Measurements from ENCODE around the gene MED27. TPM values are rescaled to one million over a fixed set of nuclear protein-coding genes. Genes with fewer than 3 reads are reported as not detected.

MED27 gene
- total and polyA plus RNA-seq, 10 of the 15 experiments (the other 5 are each of a cell fraction or from before 2014, with no cell fraction given): 20.3 to 50.3 (median 35.5) TPM

- Histone ChIP-seq H3K27ac (ENCODE audit: control insufficient read depth, insufficient read depth) (no peak overlapping the region), H3K9ac (ENCODE audit: control insufficient read depth, insufficient read depth, low read length) (no peak overlapping the region), H3K4me2 (ENCODE audit: control insufficient read depth, insufficient read depth) (no peak overlapping the region), H3K9me3 (replicated peaks; ENCODE audit: control insufficient read depth, insufficient read depth, low read length) (no peaks in the 10 kb centered on the region), H4K20me1 (ENCODE audit: control insufficient read depth, insufficient read depth) (no peaks in the 10 kb centered on the region), H3K4me1 (ENCODE audit: control insufficient read depth, insufficient read depth, low read length) (no peaks in the 10 kb centered on the region), H3K4me3 (no peak overlapping the region), H3K36me3 (ENCODE audit: control insufficient read depth in 2 of 2, insufficient read depth in 2 of 2, low read length in 1 of 2) (peaks cover 0 to 4% of the 10 kb centered on the region in 2 experiments; a peak in 2 of 4 replicates), H3K79me2 (ENCODE audit: control insufficient read depth, insufficient read depth, low read length) (no peaks in the 10 kb centered on the region), H2AFZ (ENCODE audit: control insufficient read depth, low read depth, low read length) (no peak overlapping the region), H3K27me3 (replicated peaks in 1 of 2; ENCODE audit: control insufficient read depth in 2 of 2, insufficient read depth in 2 of 2, low read length in 1 of 2) (no peaks in the 10 kb centered on the region)
- intact Hi-C loops (cut with micrococcal nuclease; ENCODE audit: unreplicated experiment) (no loop called here), in situ Hi-C loops (cut with MboI) (no loop called here)
- TF ChIP-seq BHLHE40 (IDR thresholded peaks at IDR 0.05; ENCODE audit: borderline replicate concordance in 1 of 2, low read depth in 2 of 2, low read length in 1 of 2): no peak
- ChIA-PET SMC1A (ENCODE audit: uncharacterized antibody, unreplicated experiment) (no interaction called here), RAD21 (ENCODE audit: unreplicated experiment) (no interaction called here), CTCF (no interaction called here), POLR2A (no interaction called here)
- DNase-seq (ENCODE audit: low read depth, low spot score) (no peak), ATAC-seq (no peak), FAIRE-seq (no peak)
- BruUV-seq (replicated peaks): no TSS peak
- 88% methylated on average over 9 of the region's 9 CpGs for WGBS (ENCODE audit: insufficient coverage, insufficient replicate concordance, low lambda C conversion rate, missing lambda C conversion rate)
These were observed 186.7 kb downstream of the MED27 start for GRCh38 chr9:131892902-131893500.

GRCh38 chr9:131892162-131892707 lies 187.4 kb downstream of the MED27 start:
- in situ Hi-C loops (cut with MboI) (no loop called here), intact Hi-C loops (cut with micrococcal nuclease; ENCODE audit: unreplicated experiment) (no loop called here)
- Histone ChIP-seq H3K9me3 (replicated peaks; ENCODE audit: control insufficient read depth, insufficient read depth, low read length) (no peaks in the 10 kb centered on the region), H3K79me2 (ENCODE audit: control insufficient read depth, insufficient read depth, low read length) (no peaks in the 10 kb centered on the region), H2AFZ (ENCODE audit: control insufficient read depth, low read depth, low read length) (no peak overlapping the region), H4K20me1 (ENCODE audit: control insufficient read depth, insufficient read depth) (no peaks in the 10 kb centered on the region), H3K4me2 (ENCODE audit: control insufficient read depth, insufficient read depth) (no peak overlapping the region), H3K27me3 (replicated peaks in 1 of 2; ENCODE audit: control insufficient read depth in 2 of 2, insufficient read depth in 2 of 2, low read length in 1 of 2) (no peaks in the 10 kb centered on the region), H3K9ac (ENCODE audit: control insufficient read depth, insufficient read depth, low read length) (no peak overlapping the region), H3K4me1 (ENCODE audit: control insufficient read depth, insufficient read depth, low read length) (no peaks in the 10 kb centered on the region), H3K4me3 (no peak overlapping the region), H3K36me3 (ENCODE audit: control insufficient read depth in 2 of 2, insufficient read depth in 2 of 2, low read length in 1 of 2) (peaks cover 0 to 4% of the 10 kb centered on the region in 2 experiments; a peak in 2 of 4 replicates), H3K27ac (ENCODE audit: control insufficient read depth, insufficient read depth) (no peak overlapping the region)
- ChIA-PET SMC1A (ENCODE audit: uncharacterized antibody, unreplicated experiment) (no interaction called here), RAD21 (ENCODE audit: unreplicated experiment) (no interaction called here), POLR2A (no interaction called here), CTCF (no interaction called here)
- TF ChIP-seq HSF1 (IDR thresholded peaks at IDR 0.05; ENCODE audit: low read depth, low read length) (no peak), RELA (IDR thresholded peaks at IDR 0.05; ENCODE audit: borderline replicate concordance, partially characterized antibody) (no peak), POU2F2 (IDR thresholded peaks at IDR 0.05; ENCODE audit: borderline replicate concordance, low read depth, low read length) (no peak), RB1 (IDR thresholded peaks at IDR 0.05; ENCODE audit: borderline replicate concordance) (no peak), STAT3 (IDR thresholded peaks at IDR 0.05; ENCODE audit: low read depth, low read length) (no peak), ZSCAN29 (IDR thresholded peaks at IDR 0.05) (no peak), BHLHE40 (IDR thresholded peaks at IDR 0.05; ENCODE audit: borderline replicate concordance in 1 of 2, low read depth in 2 of 2, low read length in 1 of 2) (no peak), RUNX3 (IDR thresholded peaks at IDR 0.05; ENCODE audit: low read length) (no peak), JUNB (IDR thresholded peaks at IDR 0.05) (no peak), BCLAF1 (IDR thresholded peaks at IDR 0.05) (no peak)
- no peak for ATAC-seq
- DNase-seq (ENCODE audit: low read depth, low spot score): no peak
- FAIRE-seq: no peak
- WGBS (ENCODE audit: insufficient coverage, insufficient replicate concordance, low lambda C conversion rate, missing lambda C conversion rate): 80% methylated on average over 5 of the region's 5 CpGs
- no TSS peak for BruUV-seq (replicated peaks)
